Measurements from ENCODE around the gene ABCA8.

GRCh38 chr17:68849673-68850610, 105.2 kb downstream of the ABCA8 start:
- TF ChIP-seq POLR2A (IDR thresholded peaks at IDR 0.05) (no peak), CTCF (IDR thresholded peaks at IDR 0.05) (no peak)

Measured in heart left ventricle (tissue), 13 donors.